GM19455 (cell line): ENCODE measurements around the gene NOL12.

ENCODE experiments used
- ATAC-seq: cut with Tn5 transposase; IDR thresholded peaks from one replicate; pipeline ENCODE4 v1.9.1; 2021; ENCODE audit not compliant: unreplicated experiment

NOL12 gene

DNA sequence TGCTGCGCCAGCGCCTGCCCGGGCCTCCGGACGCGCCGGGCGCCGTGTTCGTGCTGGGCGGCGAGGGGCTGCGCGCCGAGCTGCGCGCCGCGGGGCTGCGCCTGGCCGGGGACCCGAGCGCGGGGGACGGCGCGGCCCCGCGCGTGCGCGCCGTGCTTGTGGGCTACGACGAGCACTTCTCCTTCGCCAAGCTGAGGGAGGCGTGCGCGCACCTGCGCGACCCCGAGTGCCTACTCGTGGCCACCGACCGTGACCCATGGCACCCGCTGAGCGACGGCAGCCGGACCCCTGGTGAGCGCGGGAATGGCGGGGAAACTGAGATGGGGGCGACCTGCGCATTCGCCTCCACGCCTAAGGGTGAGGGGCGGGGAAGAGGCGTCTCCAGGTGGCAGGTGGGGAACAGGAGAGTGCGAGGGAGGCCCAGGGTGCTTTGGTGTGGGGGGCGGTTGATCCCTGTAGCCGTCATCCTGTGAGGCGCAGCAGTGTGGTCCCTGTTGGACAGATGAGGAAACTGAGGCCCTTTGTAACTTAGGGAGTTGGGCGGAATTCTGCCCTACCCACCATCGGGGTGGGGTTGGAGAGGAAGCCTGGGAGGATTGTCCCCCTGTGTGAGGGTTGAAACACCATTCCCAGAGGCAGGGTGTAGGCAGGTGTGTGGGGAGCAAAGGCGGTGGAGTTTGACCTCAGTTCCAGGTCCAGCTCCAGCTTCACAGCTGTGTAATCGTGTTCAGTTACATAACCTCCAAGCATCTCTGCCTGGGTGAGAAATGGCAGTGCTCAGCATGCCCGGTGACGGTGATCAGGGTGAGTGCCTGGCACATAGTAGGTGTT is 26.9 kb upstream of the NOL12 start:
- ATAC-seq = peak; percentile 9

DNA sequence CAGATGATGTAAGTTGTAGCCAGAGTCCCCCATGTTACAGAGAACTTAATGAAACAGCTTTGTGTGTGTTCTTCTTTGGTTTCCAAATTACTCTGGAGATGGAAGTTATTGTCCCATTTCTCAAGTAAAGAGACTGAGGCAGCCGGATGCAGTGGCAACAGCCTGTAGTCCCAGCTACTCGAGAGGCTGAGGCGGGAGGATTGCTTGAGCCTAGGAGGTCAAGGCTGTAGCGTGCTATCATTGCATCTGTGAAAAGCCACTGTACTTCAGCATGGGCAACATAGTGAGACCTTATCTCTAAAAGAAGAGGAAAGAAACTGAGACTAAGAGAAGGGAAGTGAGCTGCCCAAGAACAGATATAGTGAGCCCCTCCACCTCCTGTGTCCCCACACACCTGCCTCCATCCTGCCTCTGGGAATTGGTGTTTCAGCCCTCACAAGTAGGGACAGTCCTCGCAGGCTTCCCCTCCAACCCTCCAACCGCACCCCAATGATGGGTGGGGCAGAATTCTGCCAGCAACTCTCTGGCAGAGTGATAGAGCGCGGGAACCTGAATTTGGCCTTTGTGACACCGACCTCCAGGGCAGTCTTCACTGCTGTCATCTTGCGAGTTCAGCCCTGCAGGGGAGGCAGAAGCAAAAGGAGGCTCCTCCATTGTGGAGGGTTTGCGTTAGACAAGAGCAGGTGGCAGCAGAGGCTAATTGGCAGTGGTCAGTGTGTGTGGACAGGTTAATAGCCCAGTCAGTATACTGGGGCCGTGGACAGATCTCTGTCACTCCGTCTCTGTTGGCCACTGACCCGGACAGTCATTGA is 26.0 kb upstream of the NOL12 start:
- ATAC-seq = no peak

DNA sequence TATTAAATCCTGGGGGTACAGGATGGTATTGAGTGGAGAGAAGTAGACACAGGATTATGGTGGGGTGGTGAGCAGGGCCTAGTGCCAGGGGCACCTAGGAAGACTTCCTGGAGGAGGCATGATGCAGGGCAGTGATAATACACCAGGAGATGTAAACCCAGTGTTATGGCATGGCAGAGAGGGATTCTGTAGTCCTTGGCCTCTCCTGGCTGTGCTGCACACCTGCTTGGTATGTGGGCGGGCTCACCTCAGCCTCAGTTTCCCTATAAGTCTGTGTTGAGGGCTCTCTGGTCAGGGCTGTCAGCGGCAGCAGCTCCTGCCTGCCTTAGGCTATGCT is 25.5 kb upstream of the NOL12 start:
- no peak for ATAC-seq

DNA sequence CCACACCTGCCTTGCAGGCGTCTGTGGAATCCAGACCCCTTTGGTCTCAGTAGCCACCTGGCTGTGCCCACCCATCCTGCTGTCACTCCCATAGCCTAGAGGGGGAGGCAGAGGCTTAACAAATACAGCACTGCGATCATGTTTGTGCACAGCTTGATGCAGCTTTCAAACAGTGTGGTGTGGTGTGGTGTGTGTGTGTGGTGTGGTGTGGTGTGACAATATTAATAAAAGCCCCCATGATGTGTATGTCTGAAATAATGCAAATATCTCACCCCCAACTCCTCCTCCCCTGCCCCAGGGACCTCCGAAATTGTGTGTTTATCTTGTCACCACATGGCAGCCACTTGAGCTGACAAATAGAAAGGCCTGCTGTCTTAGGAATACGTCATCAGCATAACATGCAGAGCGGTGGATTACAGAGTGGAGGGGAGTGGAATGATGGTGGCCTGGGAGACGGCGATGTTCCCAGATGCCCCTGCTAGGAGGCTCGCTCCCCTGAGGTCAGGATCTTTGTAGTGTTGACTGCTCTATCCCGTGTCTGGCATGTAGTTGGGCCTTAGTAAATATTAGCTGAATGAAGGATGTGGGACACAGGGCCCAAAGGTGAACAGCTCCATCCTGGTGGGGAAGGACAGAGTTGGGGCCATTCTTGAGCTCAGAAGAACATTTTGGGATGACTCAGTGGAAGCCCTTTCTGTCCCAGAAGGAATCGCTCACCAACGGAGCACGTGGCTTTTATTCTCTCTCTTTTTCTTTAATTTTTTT is 24.8 kb upstream of the NOL12 start:
- no peak for ATAC-seq

DNA sequence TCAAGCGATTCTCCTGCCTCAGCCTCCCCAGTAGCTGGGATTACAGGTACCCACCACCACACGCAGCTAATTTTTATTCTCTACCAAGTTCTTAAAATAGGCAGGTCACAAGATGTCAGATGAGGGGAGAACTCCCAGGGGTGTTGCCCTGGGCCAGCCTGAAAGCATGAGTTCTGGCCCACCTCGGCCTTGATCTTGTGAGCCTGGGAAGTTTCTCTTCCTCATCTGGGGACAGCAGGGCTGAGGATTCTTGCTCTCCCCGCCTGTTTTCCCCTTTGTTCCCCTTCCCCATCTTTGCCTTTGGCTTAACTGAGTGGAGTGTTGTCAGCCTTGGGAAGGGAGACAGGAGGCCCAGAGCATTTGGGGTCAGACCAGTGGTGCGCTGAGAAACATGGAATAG is 24.1 kb upstream of the NOL12 start:
- ATAC-seq = no peak

DNA sequence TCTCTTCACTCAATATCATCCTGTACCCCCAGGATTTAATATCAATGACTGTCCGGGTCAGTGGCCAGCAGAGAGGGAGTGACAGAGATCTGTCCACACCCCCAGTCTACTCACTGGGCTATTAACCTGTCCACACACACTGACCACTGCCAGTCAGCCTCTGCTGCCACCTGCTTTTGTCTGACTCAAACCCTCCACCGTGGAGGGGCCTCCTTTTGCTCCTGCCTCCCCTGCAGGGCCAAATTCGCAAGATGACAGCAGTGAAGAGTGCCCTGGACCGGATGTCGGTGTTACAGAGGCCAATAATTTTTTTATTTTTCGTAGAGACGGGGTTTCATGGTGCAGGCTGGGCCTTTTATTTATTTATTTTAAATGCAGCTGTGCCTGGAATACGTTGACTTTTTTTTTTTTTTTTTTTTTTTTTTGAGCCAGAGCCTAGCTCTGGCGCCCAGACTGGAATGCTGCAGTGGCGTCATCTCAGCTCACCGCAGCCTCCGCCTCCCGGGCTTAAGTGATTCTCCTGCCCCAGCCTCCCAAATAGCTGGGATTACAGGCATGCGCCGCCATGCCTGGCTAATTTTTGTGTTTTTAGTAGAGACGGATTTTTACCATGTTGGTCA is 22.5 kb upstream of the NOL12 start:
- ATAC-seq = no peak

DNA sequence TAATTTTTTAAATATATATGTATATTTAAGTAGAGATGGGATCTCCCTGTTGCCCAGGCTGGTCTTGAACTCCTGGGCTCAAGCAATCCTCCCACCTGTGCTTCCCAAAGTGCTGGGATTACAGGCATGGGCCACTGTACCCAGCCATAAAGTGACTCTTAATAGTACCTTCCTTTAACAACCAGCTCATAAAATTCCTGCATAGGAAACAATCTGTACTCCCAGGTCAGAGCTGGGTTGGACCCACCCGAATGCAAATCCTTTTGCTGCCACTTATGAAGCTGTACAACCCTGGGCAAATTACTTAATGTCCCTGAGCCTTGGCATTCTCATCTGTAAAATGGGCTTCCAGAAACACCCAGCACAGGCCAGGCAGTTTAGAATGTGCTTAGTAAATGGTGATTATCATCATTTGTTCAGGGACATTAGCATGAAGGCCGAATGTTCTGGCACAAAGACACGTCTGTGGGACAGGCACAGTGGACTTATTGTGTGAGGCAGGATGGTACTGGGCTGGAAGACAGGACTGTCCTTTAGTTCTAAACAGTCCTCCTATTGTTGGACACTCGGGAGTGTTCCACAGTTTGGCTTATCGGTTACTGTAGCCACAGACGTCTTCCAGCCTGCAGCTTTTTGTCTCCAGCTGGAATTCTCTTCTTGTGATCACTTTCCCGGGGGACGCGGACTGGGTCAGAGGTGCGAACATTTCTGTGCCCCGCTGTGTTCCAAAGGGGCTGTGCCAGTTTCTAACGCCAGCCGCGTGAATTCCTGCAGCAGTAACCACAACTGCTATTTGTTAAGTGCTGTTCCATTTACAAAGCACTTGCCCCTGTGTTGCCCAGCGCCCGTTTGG is 21.7 kb upstream of the NOL12 start:
- ATAC-seq = no peak

DNA sequence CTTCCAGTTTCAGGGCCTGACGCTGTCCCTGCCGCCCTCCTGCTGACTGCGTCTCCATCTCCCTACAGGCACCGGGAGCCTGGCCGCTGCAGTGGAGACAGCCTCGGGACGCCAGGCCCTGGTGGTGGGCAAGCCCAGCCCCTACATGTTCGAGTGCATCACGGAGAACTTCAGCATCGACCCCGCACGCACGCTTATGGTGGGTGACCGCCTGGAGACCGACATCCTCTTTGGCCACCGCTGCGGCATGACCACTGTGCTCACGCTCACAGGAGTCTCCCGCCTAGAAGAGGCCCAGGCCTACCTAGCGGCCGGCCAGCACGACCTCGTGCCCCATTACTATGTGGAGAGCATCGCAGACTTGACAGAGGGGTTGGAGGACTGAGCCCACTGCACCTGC is 20.7 kb upstream of the NOL12 start:
- ATAC-seq = no peak

DNA sequence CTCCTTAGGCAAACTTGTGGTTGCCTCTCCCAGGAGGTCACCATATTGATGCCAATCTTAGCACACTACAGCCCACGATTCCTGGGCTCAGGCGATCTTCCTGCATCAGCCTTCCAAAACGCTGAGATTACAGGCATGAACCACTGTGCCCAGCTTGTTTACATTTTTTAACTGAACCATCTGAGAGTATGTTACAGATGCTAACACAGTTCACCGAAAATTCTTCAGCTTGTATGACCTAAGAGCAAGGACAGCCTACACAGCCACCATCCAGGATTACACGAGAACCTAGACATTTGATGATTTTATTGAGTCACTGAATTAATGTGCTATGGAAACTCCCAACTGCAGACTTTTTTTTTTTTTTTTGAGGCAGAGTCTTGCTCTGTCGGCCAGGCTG is 16.6 kb upstream of the NOL12 start:
- no peak for ATAC-seq

DNA sequence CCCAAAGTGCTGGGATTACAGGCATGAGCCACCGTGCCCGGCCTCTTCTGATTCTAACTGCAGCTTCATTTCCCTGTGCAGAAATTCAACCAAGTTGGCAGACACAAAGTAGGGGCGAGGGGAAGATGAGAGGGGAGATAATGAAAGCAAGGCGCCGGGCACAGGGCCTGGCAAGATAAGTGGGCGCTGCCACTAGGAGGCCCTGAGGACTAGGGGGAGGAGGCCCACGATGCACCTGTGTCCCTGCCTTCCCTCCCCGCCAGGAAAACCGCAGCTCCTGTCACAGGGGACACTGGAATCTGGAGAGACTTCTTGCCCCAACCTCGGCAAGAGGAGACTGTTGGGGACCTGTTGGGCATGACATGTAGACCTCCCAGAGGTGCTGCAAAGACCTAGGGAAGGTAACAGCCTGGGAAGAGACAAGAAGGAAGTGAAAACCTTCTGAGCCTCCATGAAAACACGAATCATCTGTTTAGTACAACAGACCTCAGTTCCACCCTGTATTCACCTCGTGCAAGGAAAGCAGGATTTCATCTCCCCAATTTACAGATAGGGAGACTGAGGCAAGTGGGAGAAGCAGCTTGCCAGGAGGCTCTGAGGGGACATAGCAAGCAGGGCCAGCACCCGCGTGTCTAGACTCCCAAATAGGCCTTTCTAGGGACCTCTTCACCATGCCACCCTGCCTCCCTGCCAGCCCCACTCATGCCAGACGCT is 13.8 kb upstream of the NOL12 start:
- no peak for ATAC-seq

DNA sequence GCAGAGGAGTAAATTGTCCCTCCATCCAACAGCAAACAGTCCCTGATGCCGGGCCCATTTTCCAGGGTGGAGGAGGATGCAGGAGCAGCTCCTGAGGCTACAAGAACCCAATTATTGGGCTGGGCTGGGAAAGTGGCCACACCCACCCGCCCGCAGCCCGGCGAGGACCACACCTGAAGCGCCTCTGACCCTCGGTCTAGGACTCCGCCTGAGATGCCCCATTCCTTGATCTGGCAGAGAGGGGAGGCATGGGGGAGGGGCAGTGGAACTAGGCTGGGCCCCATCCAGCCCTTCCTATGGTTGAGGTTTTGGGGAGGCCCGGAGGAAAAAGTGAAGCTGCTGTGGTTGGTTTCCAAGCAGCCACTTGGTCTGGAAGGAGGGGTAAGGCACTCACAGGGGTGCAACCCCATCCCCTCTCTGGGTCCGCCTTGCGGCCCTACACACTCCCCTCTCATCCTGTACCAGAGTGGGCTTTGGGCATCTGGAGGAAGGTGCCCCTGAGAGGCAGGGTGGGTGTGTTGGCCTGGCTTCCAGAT is 13.2 kb upstream of the NOL12 start:
- no peak for ATAC-seq

DNA sequence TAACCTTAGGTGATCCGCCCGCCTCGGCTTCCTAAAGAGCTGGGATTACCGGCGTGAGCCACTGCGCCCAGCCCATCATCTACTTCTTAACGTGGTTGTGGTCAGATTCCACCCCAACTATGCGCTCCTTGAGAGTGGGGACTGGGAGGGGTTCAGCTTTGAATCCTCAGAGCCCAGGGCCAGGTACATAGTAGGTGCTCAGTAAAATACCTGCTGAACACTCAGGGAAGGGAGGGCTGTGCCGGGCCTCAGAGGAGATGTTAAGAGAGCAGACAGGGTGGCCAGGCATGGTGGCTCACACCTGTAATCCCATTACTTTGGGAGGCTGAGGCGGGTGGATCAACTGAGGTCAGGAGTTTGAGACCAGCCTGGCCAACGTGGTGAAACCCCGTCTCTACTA is 11.9 kb upstream of the NOL12 start:
- no peak for ATAC-seq

DNA sequence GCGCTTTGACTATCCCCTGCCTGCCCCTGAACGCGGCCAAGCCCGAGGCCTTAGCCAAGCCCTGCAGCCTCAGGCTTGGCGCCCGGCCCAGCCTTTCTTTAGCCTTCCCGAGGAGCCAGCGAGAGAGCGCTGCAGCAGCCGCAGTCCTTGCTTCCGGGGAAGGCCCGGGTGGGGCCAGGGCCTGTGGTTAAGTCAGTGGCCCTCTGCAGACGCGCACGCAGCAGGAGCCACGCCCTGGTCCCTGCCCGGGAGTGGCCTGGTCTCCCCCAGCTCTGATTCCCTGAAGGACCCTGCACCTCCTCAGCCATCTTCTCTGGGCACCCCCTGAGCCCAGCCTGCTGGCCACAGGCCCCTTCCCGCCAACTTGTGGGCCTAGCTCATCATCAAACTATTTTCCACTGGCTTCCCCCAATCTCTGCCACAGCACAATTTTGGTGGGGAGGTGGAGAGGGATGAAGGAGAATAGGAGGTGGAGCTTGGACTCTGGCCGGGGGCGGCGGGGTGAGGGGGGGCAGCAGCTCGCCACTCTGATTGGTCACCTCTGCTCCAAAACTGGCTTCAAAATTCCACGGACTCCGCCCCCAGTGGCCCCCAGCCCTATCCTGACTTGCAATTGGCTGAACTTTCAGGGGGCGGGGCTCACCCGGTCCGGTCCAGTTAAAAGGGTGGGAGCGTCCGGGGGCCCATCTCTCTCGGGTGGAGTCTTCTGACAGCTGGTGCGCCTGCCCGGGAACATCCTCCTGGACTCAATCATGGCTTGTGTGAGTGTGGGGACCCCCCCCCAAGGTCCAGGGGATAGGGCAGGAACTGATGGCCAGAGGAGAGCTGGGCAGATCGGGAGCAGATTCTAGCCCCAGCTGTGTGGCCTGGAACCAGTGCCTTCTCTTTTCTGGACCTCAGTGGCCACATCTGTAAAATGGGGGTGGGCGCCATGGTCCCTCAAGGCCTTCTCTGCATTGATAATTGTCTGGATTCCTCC is 10.9 kb upstream of the NOL12 start, which contains the start of gene LGALS1:
LGALS1 (plus strand) TSS at position 686 of the 979 bp plus-strand sequence; CDS start at position 753, 67 bp downstream.
- ATAC-seq = peak; percentile 39

DNA sequence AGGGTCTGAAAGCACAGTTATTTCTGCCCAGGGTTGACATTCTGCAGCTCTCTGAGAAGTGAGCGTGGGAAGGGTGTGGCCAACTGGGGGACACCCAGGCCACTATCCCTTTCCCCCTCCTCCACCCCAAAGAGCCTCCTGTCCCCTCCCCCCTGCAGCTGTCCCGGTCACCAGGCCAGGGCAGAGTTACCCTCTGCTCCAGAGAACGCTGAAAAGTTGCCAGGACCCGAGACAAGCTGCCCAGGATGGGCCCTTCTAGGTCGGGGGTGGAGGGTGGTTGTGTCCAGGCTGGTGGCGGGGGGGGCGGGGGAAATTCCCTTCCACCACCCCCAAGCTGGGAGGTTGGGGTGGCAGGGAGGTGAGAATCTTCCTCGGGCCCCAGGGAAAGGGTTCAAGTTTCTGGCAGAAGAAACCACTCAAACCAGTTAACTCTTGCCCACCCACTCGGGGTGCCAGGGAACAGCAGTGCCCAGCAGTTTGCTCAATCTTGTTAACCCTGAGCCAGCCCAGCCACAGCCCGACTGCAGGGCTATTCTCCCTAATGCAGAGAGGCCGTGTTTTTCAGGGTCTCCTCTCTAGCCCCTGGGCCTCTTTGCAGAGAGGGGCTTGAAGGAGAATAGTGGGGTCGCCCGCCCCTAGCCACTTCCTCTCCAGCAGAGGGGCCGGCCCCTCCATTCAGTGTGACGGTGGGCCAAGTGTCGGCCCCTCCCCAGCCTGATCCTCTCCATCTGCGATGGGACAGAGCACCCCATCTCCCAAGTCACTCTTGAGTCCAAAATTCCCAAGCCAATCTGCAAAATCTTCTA is 10.0 kb upstream of the NOL12 start:
- ATAC-seq = no peak

DNA sequence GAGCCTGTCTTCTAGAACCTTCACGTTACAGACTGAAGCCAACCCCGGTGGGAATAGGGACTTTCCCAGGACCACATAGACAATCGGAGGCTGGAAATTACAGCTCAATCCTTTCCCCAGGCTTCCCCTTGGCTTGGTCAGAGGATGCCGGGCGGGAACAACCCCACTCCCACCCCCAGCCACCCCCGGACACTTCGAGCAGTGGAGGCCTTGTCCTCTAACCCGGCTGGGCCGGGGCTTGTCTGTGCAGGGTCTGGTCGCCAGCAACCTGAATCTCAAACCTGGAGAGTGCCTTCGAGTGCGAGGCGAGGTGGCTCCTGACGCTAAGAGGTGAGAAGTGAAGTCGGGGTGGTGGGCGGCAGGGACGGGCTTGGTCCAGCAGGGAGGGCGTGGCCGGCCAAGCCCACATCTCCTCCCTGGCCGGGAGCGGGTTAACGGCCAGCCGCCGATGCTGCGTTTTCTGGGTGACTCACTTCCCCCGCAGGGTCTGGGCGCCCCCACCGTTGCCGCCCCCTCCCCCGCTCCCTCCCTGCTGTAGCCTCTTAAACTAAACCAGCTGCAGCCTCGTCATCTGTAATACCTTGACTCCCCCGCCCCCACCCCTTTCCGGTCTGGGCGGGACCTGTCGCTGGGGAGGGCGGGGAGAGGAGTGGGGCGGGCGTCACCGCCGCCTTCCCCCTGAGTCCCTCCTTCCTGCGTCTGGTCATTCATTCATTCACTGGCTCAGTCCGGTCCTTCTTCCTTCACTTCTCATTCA is 9.2 kb upstream of the NOL12 start:
- peak; percentile 61 for ATAC-seq

DNA sequence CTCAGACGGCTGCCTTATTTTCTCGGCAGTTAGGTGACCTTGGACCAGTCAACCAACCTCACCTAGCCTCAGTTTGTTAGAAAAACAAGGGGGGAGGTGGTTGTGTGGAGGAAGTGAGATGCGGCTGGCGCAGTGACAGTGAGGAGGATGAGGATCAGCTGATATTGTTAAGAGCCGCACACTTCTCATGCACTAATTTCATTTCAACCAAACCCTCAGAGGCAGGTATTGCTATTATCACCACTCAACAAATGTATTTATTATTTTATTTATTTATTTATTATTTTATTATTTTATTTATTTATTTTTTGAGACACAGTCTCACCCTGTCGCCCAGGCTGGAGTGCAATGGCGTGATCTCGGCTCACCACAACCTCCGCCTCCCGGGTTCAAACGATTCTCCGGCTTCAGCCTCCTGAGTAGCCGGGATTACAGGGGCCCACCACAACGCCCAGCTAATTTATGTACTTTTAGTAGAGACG is 8.6 kb upstream of the NOL12 start:
- ATAC-seq = peak; percentile 8
